HepG2 (cell line): ENCODE data around the gene C5orf15. TPM values are rescaled to one million over a fixed set of nuclear protein-coding genes. Genes with fewer than 3 reads are reported as not detected.

Experiments
- EED ChIP-seq: sonication (generic); formaldehyde crosslinking; IDR thresholded peaks from 2 replicates; pipeline ENCODE4 v1.5.0; 2020; ENCODE audit warnings: mild to moderate bottlenecking, missing genetic modification reagents
- ISL2 ChIP-seq: sonication (generic); formaldehyde crosslinking; IDR thresholded peaks from 2 replicates; pipeline ENCODE4 v1.5.0; 2020; ENCODE audit warnings: missing genetic modification reagents
- KLF11 ChIP-seq: IDR thresholded peaks from 2 replicates; pipeline ENCODE4 v1.6.1; 2016; ENCODE audit warnings: missing compliant biosample characterization
- MED1 ChIP-seq: sonication (generic); formaldehyde crosslinking; IDR thresholded peaks from 2 replicates; pipeline ENCODE4 v1.4.0; 2020; ENCODE audit warnings: missing genetic modification reagents
- RARG ChIP-seq: sonication (generic); formaldehyde crosslinking; IDR thresholded peaks from 2 replicates; pipeline ENCODE4 v1.4.0; 2020; ENCODE audit warnings: low read depth, mild to moderate bottlenecking, missing genetic modification reagents
- SP4 ChIP-seq: sonication (generic); formaldehyde crosslinking; IDR thresholded peaks from 2 replicates; pipeline ENCODE4 v1.8.1; 2023; ENCODE audit warnings: mild to moderate bottlenecking, missing genetic modification reagents
- ZNF772 ChIP-seq: sonication (generic); formaldehyde crosslinking; IDR thresholded peaks from 2 replicates; pipeline ENCODE4 v1.5.0; 2020; ENCODE audit warnings: mild to moderate bottlenecking, missing genetic modification reagents
- polyA plus RNA-seq, 8 experiments: library from polyadenylated mRNA; depleted of rRNA in 3 of 8; stranded (reverse) in 7 of 8; unstranded in 1 of 8; fragments of >200 nt; fragmentation: Illumina TruSeq in 4 of 8; extraction: Trizol in 4 of 8; gene quantifications; 2 replicates each; pipeline versions ENCODE4 v1.2.1 to v1.2.3, GENCODE V29; 2011 to 2016; ENCODE audit warnings: low read depth in 4 of 8, missing spikeins in 1 of 8, mixed read lengths in 1 of 8; ENCODE audit not compliant: insufficient read depth in 1 of 8
- total RNA-seq, 5 experiments: library from RNA; depleted of rRNA; stranded (reverse); fragments of >200 nt; fragmentation: Illumina TruSeq; extraction: Trizol; gene quantifications; 2 replicates each; pipeline ENCODE4 v1.2.3, GENCODE V29; 2016; ENCODE audit warnings: low read depth in 1 of 5
- TF ChIP-seq, protein P1 (sequence below): sonication (generic); formaldehyde crosslinking; IDR thresholded peaks from 2 replicates; pipeline ENCODE4 v1.8.1; 2023; ENCODE audit warnings: mild to moderate bottlenecking, missing genetic modification reagents
- TF ChIP-seq, protein P2 (sequence below): sonication (generic); formaldehyde crosslinking; IDR thresholded peaks from 2 replicates; pipeline ENCODE4 v1.9.0; 2021; ENCODE audit warnings: missing genetic modification reagents, borderline replicate concordance
- TF ChIP-seq, protein P3 (sequence below): sonication (generic); formaldehyde crosslinking; IDR thresholded peaks from 2 replicates; pipeline ENCODE4 v1.8.0; 2022; ENCODE audit warnings: missing genetic modification reagents, mild to moderate bottlenecking, inconsistent platforms, borderline replicate concordance
- TF ChIP-seq, protein P4 (sequence below): sonication (generic); formaldehyde crosslinking; IDR thresholded peaks from 2 replicates; pipeline ENCODE4 v1.5.0; 2020; ENCODE audit warnings: mild to moderate bottlenecking, missing genetic modification reagents, borderline replicate concordance
- TF ChIP-seq, protein P5 (sequence below): sonication (generic); formaldehyde crosslinking; IDR thresholded peaks from one replicate; pipeline ENCODE4 v1.5.1; 2020; ENCODE audit warnings: mild to moderate bottlenecking, missing genetic modification reagents; ENCODE audit errors: not compliant biosample characterization
- TF ChIP-seq, protein P6 (sequence below): conservative IDR thresholded peaks from 2 replicates; pipeline ENCODE4 v1.6.1; 2018; ENCODE audit warnings: missing genetic modification reagents

Gene C5orf15
- total and polyA plus RNA-seq, 2 of the 13 experiments (the other 11 are each of a cell fraction or from before 2014, with no cell fraction given) = 58.5 to 82.7 TPM

DNA sequence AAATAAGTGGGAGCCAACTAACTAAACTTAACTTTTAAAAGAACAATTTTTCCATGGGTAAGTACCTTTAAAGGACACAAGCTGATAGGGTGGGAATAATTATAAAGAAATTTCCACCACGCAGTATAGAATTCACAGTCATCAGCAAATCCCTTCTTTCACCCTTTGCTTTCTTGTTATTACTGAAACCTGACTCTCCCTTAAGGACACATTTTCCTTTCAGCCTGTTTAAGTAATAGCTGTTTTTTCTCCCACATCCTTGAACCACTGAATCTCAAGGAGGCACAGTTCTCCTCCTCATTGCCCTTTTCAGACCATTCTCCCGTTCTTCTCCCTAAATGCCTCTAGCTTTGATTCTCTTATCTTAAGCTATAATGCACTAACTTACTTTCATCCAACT is 6.3 kb downstream of the C5orf15 start (continued):
- TF ChIP-seq, protein P1, sequence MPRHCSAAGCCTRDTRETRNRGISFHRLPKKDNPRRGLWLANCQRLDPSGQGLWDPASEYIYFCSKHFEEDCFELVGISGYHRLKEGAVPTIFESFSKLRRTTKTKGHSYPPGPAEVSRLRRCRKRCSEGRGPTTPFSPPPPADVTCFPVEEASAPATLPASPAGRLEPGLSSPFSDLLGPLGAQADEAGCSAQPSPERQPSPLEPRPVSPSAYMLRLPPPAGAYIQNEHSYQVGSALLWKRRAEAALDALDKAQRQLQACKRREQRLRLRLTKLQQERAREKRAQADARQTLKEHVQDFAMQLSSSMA (CRISPR knock-in tag) = no peak
- TF ChIP-seq, protein P2, sequence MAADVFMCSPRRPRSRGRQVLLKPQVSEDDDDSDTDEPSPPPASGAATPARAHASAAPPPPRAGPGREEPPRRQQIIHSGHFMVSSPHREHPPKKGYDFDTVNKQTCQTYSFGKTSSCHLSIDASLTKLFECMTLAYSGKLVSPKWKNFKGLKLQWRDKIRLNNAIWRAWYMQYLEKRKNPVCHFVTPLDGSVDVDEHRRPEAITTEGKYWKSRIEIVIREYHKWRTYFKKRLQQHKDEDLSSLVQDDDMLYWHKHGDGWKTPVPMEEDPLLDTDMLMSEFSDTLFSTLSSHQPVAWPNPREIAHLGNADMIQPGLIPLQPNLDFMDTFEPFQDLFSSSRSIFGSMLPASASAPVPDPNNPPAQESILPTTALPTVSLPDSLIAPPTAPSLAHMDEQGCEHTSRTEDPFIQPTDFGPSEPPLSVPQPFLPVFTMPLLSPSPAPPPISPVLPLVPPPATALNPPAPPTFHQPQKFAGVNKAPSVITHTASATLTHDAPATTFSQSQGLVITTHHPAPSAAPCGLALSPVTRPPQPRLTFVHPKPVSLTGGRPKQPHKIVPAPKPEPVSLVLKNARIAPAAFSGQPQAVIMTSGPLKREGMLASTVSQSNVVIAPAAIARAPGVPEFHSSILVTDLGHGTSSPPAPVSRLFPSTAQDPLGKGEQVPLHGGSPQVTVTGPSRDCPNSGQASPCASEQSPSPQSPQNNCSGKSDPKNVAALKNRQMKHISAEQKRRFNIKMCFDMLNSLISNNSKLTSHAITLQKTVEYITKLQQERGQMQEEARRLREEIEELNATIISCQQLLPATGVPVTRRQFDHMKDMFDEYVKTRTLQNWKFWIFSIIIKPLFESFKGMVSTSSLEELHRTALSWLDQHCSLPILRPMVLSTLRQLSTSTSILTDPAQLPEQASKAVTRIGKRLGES (CRISPR knock-in tag) = no peak
- TF ChIP-seq ZNF772 (no peak), EED (CRISPR knock-in tag) (no peak), KLF11 (CRISPR knock-in tag) (no peak), SP4 (CRISPR knock-in tag) (no peak), RARG (CRISPR knock-in tag) (no peak), MED1 (CRISPR knock-in tag) (no peak), ISL2 (no peak)
- TF ChIP-seq, protein P3, sequence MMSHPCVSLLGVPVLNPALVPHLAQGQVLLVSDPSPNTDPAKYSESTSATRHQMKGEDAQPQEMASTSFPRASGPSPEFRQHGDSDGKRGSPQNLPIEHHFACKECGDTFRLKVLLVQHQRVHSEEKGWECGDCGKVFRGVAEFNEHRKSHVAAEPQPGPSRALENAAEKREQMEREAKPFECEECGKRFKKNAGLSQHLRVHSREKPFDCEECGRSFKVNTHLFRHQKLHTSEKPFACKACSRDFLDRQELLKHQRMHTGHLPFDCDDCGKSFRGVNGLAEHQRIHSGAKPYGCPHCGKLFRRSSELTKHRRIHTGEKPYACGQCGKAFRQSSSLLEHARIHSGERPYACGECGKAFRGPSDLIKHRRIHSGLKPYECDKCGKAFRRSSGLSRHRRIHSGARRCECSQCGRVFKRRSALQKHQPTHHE (CRISPR knock-in tag) = no peak
- TF ChIP-seq, protein P4, sequence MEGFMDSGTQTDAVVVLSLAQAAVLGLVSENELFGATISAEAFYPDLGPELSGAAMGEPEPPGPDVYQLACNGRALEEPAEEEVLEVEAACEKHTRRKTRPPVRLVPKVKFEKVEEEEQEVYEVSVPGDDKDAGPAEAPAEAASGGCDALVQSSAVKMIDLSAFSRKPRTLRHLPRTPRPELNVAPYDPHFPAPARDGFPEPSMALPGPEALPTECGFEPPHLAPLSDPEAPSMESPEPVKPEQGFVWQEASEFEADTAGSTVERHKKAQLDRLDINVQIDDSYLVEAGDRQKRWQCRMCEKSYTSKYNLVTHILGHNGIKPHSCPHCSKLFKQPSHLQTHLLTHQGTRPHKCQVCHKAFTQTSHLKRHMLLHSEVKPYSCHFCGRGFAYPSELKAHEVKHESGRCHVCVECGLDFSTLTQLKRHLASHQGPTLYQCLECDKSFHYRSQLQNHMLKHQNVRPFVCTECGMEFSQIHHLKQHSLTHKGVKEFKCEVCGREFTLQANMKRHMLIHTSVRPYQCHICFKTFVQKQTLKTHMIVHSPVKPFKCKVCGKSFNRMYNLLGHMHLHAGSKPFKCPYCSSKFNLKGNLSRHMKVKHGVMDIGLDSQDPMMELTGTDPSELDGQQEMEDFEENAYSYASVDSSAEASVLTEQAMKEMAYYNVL (CRISPR knock-in tag) = no peak
- TF ChIP-seq, protein P5, sequence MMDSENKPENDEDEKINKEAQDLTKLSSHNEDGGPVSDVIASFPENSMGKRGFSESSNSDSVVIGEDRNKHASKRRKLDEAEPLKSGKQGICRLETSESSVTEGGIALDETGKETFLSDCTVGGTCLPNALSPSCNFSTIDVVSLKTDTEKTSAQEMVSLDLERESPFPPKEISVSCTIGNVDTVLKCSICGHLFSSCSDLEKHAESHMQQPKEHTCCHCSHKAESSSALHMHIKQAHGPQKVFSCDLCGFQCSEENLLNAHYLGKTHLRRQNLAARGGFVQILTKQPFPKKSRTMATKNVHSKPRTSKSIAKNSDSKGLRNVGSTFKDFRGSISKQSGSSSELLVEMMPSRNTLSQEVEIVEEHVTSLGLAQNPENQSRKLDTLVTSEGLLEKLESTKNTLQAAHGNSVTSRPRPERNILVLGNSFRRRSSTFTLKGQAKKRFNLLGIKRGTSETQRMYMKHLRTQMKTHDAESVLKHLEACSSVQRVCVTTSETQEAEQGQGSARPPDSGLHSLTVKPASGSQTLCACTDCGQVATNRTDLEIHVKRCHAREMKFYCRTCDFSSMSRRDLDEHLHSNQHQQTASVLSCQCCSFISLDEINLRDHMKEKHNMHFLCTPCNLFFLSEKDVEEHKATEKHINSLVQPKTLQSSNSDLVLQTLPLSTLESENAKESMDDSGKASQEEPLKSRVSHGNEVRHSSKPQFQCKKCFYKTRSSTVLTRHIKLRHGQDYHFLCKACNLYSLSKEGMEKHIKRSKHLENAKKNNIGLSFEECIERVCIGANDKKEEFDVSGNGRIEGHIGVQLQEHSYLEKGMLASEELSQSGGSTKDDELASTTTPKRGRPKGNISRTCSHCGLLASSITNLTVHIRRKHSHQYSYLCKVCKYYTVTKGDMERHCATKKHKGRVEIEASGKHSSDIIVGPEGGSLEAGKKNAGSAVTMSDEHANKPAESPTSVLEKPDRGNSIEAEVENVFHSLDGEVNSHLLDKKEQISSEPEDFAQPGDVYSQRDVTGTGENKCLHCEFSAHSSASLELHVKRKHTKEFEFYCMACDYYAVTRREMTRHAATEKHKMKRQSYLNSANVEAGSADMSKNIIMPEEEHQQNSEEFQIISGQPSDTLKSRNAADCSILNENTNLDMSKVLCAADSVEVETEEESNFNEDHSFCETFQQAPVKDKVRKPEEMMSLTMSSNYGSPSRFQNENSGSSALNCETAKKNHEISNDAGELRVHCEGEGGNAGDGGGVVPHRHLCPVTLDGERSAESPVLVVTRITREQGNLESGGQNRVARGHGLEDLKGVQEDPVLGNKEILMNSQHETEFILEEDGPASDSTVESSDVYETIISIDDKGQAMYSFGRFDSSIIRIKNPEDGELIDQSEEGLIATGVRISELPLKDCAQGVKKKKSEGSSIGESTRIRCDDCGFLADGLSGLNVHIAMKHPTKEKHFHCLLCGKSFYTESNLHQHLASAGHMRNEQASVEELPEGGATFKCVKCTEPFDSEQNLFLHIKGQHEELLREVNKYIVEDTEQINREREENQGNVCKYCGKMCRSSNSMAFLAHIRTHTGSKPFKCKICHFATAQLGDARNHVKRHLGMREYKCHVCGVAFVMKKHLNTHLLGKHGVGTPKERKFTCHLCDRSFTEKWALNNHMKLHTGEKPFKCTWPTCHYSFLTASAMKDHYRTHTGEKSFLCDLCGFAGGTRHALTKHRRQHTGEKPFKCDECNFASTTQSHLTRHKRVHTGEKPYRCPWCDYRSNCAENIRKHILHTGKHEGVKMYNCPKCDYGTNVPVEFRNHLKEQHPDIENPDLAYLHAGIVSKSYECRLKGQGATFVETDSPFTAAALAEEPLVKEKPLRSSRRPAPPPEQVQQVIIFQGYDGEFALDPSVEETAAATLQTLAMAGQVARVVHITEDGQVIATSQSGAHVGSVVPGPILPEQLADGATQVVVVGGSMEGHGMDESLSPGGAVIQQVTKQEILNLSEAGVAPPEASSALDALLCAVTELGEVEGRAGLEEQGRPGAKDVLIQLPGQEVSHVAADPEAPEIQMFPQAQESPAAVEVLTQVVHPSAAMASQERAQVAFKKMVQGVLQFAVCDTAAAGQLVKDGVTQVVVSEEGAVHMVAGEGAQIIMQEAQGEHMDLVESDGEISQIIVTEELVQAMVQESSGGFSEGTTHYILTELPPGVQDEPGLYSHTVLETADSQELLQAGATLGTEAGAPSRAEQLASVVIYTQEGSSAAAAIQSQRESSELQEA (CRISPR knock-in tag) = no peak
- TF ChIP-seq, protein P6, sequence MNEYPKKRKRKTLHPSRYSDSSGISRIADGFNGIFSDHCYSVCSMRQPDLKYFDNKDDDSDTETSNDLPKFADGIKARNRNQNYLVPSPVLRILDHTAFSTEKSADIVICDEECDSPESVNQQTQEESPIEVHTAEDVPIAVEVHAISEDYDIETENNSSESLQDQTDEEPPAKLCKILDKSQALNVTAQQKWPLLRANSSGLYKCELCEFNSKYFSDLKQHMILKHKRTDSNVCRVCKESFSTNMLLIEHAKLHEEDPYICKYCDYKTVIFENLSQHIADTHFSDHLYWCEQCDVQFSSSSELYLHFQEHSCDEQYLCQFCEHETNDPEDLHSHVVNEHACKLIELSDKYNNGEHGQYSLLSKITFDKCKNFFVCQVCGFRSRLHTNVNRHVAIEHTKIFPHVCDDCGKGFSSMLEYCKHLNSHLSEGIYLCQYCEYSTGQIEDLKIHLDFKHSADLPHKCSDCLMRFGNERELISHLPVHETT (CRISPR knock-in tag) = no peak
